GM10847 (cell line): Measurements from ENCODE around the gene SLC25A26.

Experiments used
- POLR2A ChIP-seq: IDR thresholded peaks from 2 replicates; pipeline ENCODE4 v1.6.1; 2011; ENCODE audit not compliant: insufficient read length; ENCODE audit errors: extremely low read depth

Gene SLC25A26

GRCh38 chr3:66344391-66344811 is 123.6 kb downstream of the SLC25A26 start:
- TF ChIP-seq POLR2A: no peak

- TF ChIP-seq POLR2A: no peak
Observed at GRCh38 chr3:66344848-66345578, 124.2 kb downstream of the SLC25A26 start.

- no peak for TF ChIP-seq POLR2A
Observed at GRCh38 chr3:66348704-66349103, 127.9 kb downstream of the SLC25A26 start.

GRCh38 chr3:66350601-66351000 is 129.8 kb downstream of the SLC25A26 start:
- no peak for TF ChIP-seq POLR2A

GRCh38 chr3:66353039-66353438 is 132.2 kb downstream of the SLC25A26 start:
- no peak for TF ChIP-seq POLR2A

- TF ChIP-seq POLR2A: no peak
Observed at GRCh38 chr3:66353530-66353929, 132.7 kb downstream of the SLC25A26 start.

- no peak for TF ChIP-seq POLR2A
Observed at GRCh38 chr3:66354001-66354400, 133.2 kb downstream of the SLC25A26 start.

- no peak for TF ChIP-seq POLR2A
Observed at GRCh38 chr3:66355394-66355793, 134.6 kb downstream of the SLC25A26 start.

GRCh38 chr3:66355997-66356396 is 135.2 kb downstream of the SLC25A26 start:
- no peak for TF ChIP-seq POLR2A

- no peak for TF ChIP-seq POLR2A
Observed at GRCh38 chr3:66361356-66361755, 140.6 kb downstream of the SLC25A26 start.

GRCh38 chr3:66362541-66362941 is 141.7 kb downstream of the SLC25A26 start:
- TF ChIP-seq POLR2A: no peak

- no peak for TF ChIP-seq POLR2A
Observed at GRCh38 chr3:66363148-66363547, 142.3 kb downstream of the SLC25A26 start.

GRCh38 chr3:66365080-66365479 is 144.3 kb downstream of the SLC25A26 start:
- TF ChIP-seq POLR2A: no peak

- no peak for TF ChIP-seq POLR2A
Observed at GRCh38 chr3:66366747-66367146, 145.9 kb downstream of the SLC25A26 start.

GRCh38 chr3:66367979-66368378 is 147.2 kb downstream of the SLC25A26 start:
- no peak for TF ChIP-seq POLR2A

- no peak for TF ChIP-seq POLR2A
Observed at GRCh38 chr3:66370179-66370578, 149.4 kb downstream of the SLC25A26 start.

- TF ChIP-seq POLR2A: no peak
Observed at GRCh38 chr3:66371432-66371831, 150.6 kb downstream of the SLC25A26 start.
